ENCODE data around the gene TTC23L. TPM values are rescaled to one million over a fixed set of nuclear protein-coding genes. Genes with fewer than 3 reads are reported as not detected.
"Not testable (repeated sequence)": the region's sequence is repeated elsewhere in the genome, so short reads cannot be mapped to it uniquely, and the experiment has no call there.

TTC23L gene
- polyA plus RNA-seq, 6 donors from 2014 or later, result 0.29 to 3.6 TPM; not detected in 4

GRCh38 chr5:34898258-34898895 is 59.4 kb downstream of the TTC23L start:
- no peaks in the 10 kb centered on the region for H3K27me3 Mint-ChIP-seq
- no peak overlapping the region for H3K27ac Mint-ChIP-seq
- peak; percentile 66 to 79 for ATAC-seq (ENCODE audit: low read depth in 2 of 2)
- no peak overlapping the region for H3K4me3 Mint-ChIP-seq
- peaks cover 0 to 6% of the 10 kb centered on the region in 2 donors for H3K36me3 Mint-ChIP-seq
- H3K9me3 Mint-ChIP-seq, result no peaks in the 10 kb centered on the region
- peak; percentile 49 for DNase-seq
- H3K4me1 Mint-ChIP-seq, result no peaks in the 10 kb centered on the region

DNA sequence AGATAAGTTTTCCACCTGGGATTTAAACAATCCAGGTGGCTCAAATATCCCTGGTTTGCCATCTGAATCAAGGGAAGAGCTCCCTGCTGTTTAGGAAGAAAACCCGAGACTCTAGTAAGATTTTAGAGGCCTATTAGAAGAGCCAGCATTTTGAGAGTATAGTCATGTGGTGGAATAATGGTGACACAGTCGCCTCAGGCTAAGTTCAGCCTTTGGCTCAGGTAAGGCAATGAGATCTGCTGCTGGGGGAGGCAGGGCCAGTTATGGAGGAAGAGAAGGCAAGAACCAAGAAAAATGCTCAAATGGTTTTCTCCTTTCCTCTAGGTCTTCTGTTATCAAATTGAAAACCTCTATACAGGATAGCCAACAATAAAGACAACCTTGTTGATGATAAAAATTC is 60.1 kb downstream of the TTC23L start:
- Mint-ChIP-seq H3K36me3 (peaks cover 0 to 6% of the 10 kb centered on the region in 2 donors), H3K9me3 (no peaks in the 10 kb centered on the region)
- DNase-seq, result no peak

GRCh38 chr5:34900652-34901051 is 61.7 kb downstream of the TTC23L start:
- ATAC-seq (ENCODE audit: low read depth in 2 of 2) (no peak), DNase-seq (no peak)
- Mint-ChIP-seq H3K36me3 (peaks cover 0 to 6% of the 10 kb centered on the region in 2 donors), H3K27ac (no peak overlapping the region), H3K9me3 (no peaks in the 10 kb centered on the region), H3K27me3 (no peaks in the 10 kb centered on the region), H3K4me1 (no peaks in the 10 kb centered on the region), H3K4me3 (no peak overlapping the region)

More for the DNA sequence above, 60.1 kb downstream of the TTC23L start:
- H3K27ac Mint-ChIP-seq, result peak overlapping the region in 1 of 6 donors; percentile 46
- H3K4me1 Mint-ChIP-seq, result no peaks in the 10 kb centered on the region
- H3K4me3 Mint-ChIP-seq, result no peak overlapping the region
- no peak for ATAC-seq (ENCODE audit: low read depth in 2 of 2)
- no peaks in the 10 kb centered on the region for H3K27me3 Mint-ChIP-seq

- Mint-ChIP-seq H3K27ac (peak overlapping the region in 3 of 6 donors; percentile 9 to 47 (median 34)), H3K4me3 (no peak overlapping the region), H3K36me3 (no peaks in the 10 kb centered on the region), H3K4me1 (no peaks in the 10 kb centered on the region), H3K27me3 (no peaks in the 10 kb centered on the region), H3K9me3 (no peaks in the 10 kb centered on the region)
- ATAC-seq (ENCODE audit: low read depth in 2 of 2), result no peak
- no peak for DNase-seq
Observed at GRCh38 chr5:34903260-34903659, 64.3 kb downstream of the TTC23L start.

- Mint-ChIP-seq H3K4me3 (no peak overlapping the region), H3K27me3 (no peaks in the 10 kb centered on the region), H3K4me1 (peaks cover 0 to 8% (median 0%) of the 10 kb centered on the region in 3 donors), H3K9me3 (no peaks in the 10 kb centered on the region), H3K36me3 (no peaks in the 10 kb centered on the region), H3K27ac (no peak overlapping the region)
- no peak for DNase-seq
- ATAC-seq (ENCODE audit: low read depth in 2 of 2), result no peak
Observed at GRCh38 chr5:34905564-34905963, 66.6 kb downstream of the TTC23L start.

DNA sequence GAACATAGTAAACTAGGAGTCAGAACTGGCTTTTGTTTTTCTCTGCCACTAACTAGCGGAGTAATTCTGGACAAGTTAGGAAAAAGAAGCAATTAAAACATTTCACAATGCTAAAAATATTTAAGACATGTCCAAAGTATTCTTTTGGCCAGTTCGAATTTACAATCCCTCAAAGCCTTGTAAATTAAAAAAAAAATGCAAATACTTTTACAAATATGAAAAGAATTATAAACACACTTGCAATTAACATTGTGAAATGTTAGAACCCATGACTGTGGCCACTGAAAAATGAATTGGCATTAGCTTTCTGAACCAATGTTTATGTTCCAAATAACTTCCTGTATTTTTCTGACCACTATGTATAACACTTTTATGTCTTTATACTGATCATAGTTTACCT is 74.1 kb downstream of the TTC23L start:
- no peak for ATAC-seq (ENCODE audit: low read depth in 2 of 2)

DNA sequence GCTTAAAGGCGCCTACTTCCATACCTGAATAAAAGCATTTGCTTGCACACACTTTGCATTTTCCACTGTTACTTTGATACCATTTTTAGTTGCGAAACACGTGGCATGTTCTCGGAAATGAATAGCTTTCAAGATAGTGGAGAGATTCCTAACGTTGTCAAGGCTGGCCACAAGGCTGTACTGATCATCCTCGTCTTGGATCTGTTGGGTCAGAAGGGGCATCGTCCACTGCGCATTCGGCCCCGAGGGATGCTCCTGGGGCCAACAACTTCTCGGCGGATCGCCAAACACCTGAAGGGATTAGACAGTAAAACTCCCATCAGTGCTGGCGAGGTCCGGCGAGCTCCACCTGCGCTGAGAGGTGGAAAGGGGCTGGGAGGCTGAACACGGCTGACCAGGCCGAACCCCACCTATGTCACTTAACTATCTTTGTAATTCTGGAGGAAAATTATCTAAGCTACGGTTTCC is 75.7 kb downstream of the TTC23L start:
- H3K4me1 Mint-ChIP-seq, result peaks cover 21 to 36% (median 34%) of the 10 kb centered on the region in 3 donors
- no peaks in the 10 kb centered on the region for H3K27me3 Mint-ChIP-seq
- H3K36me3 Mint-ChIP-seq, result peaks cover 0 to 9% of the 10 kb centered on the region in 2 donors
- no peak overlapping the region for H3K4me3 Mint-ChIP-seq
- H3K9me3 Mint-ChIP-seq, result no peaks in the 10 kb centered on the region
- ATAC-seq (ENCODE audit: low read depth in 2 of 2) (no peak), DNase-seq (no peak)
- no peak overlapping the region for H3K27ac Mint-ChIP-seq

More for the DNA sequence above, 74.1 kb downstream of the TTC23L start:
- no peak overlapping the region for H3K27ac Mint-ChIP-seq
- H3K9me3 Mint-ChIP-seq, result no peaks in the 10 kb centered on the region
- peaks cover 0 to 9% of the 10 kb centered on the region in 2 donors for H3K36me3 Mint-ChIP-seq
- no peak for DNase-seq
- peaks cover 21 to 37% (median 34%) of the 10 kb centered on the region in 3 donors for H3K4me1 Mint-ChIP-seq
- H3K4me3 Mint-ChIP-seq, result no peak overlapping the region
- H3K27me3 Mint-ChIP-seq, result no peaks in the 10 kb centered on the region

DNA sequence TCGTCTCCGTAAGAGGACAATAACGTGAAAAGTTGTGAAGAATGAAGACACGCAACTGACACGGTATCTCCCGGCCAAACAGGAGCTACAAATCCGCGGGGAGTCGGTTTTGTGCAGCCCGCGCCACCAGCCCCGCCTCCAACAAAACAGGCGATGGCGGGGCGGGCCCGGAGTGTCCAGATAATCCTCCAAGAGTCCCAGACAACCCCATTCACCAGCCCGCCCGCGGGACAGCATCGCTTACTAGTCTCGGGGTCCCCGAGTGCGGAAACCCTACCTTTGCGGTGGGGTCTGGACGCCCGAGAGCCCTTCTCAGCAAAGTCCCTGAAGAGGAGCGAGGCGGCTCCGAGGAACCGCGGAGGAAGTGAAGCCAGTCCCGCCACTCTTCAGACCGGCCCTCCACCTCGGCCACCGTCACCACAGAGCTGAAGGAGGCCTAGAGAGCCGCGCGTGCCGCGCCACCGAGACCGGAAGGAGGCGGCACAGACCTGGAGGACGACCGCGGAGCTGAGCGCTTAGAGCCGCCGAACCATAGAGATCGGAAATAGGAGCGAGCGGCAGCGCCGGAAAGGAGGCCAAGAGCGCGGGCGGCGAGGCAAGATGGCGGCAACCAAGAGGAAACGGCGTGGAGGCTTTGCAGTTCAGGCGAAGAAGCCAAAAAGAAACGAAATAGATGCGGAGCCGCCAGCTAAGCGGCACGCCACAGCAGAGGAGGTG is 76.3 kb downstream of the TTC23L start, which contains the start of the genes BRIX1 and RAD1:
Gene BRIX1 (plus strand): TSS at position 573 of the 717 bp plus-strand sequence. CDS start 28 bp downstream, at position 601.
Gene RAD1 (minus strand): TSS at position 366 of the 717 bp plus-strand sequence. CDS start 612 bp downstream, outside the sequence.
- Mint-ChIP-seq H3K27ac (peak within 1 kb of the TSS in 1 of 6 donors; percentile 73), H3K9me3 (no peaks in the 10 kb centered on the region), H3K27me3 (no peaks in the 10 kb centered on the region), H3K36me3 (peaks cover 0 to 9% of the 10 kb centered on the region in 2 donors), H3K4me3 (peak within 1 kb of the TSS in 4 of 8 donors; percentile 52 to 77 (median 64)), H3K4me1 (peaks cover 21 to 34% (median 30%) of the 10 kb centered on the region in 3 donors)
- ATAC-seq (ENCODE audit: low read depth in 2 of 2), result peak; percentile 97
- DNase-seq, result peak; percentile 97

- Mint-ChIP-seq H3K4me3 (no peak overlapping the region), H3K36me3 (peaks cover 0 to 9% of the 10 kb centered on the region in 2 donors), H3K4me1 (peaks cover 24 to 34% (median 29%) of the 10 kb centered on the region in 3 donors), H3K9me3 (no peaks in the 10 kb centered on the region), H3K27me3 (no peaks in the 10 kb centered on the region), H3K27ac (no peak overlapping the region)
- DNase-seq (no peak), ATAC-seq (ENCODE audit: low read depth in 2 of 2) (peak in 1 of 2 donors; percentile 16)
Observed at GRCh38 chr5:34915856-34916192, 76.9 kb downstream of the TTC23L start.

DNA sequence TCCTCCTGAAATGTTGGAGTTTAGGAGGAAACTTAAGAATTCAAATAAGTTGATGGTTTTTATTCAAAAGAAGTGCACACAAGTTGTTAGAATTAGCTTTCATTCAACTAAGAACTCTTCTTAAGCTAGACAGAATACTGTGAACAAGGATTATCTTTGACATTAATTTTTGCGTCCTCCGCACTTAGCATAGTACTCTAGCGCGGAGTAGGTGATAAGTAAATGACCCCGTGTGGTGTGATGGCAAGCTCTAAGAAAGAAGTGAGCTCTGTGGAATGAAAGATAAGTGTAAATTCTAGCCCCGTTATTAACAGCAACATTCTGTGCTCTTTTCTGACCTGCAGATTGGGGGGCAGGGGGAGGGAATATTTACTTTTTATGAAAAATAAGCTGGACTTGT is 77.6 kb downstream of the TTC23L start:
- no peaks in the 10 kb centered on the region for H3K27me3 Mint-ChIP-seq
- no peak for ATAC-seq (ENCODE audit: low read depth in 2 of 2)
- DNase-seq, result no peak
- H3K4me3 Mint-ChIP-seq, result peak overlapping the region in 2 of 8 donors; percentile 22 to 77
- H3K27ac Mint-ChIP-seq, result peak overlapping the region in 1 of 6 donors; percentile 73
- no peaks in the 10 kb centered on the region for H3K9me3 Mint-ChIP-seq
- H3K36me3 Mint-ChIP-seq, result peaks cover 0 to 6% of the 10 kb centered on the region in 2 donors
- peaks cover 24 to 34% (median 29%) of the 10 kb centered on the region in 3 donors for H3K4me1 Mint-ChIP-seq

- H3K4me1 Mint-ChIP-seq, result peaks cover 24 to 34% (median 29%) of the 10 kb centered on the region in 3 donors
- H3K27me3 Mint-ChIP-seq, result no peaks in the 10 kb centered on the region
- H3K4me3 Mint-ChIP-seq, result no peak overlapping the region
- DNase-seq (no peak), ATAC-seq (ENCODE audit: low read depth in 2 of 2) (no peak)
- peak overlapping the region in 1 of 6 donors; percentile 11 for H3K27ac Mint-ChIP-seq
- H3K9me3 Mint-ChIP-seq, result no peaks in the 10 kb centered on the region
- no peaks in the 10 kb centered on the region for H3K36me3 Mint-ChIP-seq
Observed at GRCh38 chr5:34918025-34918424, 79.1 kb downstream of the TTC23L start.

- Mint-ChIP-seq H3K4me3 (no peak overlapping the region), H3K27ac (no peak overlapping the region), H3K36me3 (peaks cover 0 to 5% of the 10 kb centered on the region in 2 donors), H3K9me3 (no peaks in the 10 kb centered on the region), H3K4me1 (peaks cover 21 to 26% (median 24%) of the 10 kb centered on the region in 3 donors), H3K27me3 (no peaks in the 10 kb centered on the region)
- ATAC-seq (ENCODE audit: low read depth in 2 of 2) (no peak), DNase-seq (no peak)
Observed at GRCh38 chr5:34919077-34919476, 80.1 kb downstream of the TTC23L start.

- not testable (repeated sequence) for H3K9me3 Mint-ChIP-seq; H3K27ac Mint-ChIP-seq; H3K4me3 Mint-ChIP-seq; H3K4me1 Mint-ChIP-seq; H3K27me3 Mint-ChIP-seq; DNase-seq; ATAC-seq (ENCODE audit: low read depth in 2 of 2); H3K36me3 Mint-ChIP-seq
Observed at GRCh38 chr5:34923256-34923655, 84.3 kb downstream of the TTC23L start.
